Activated naive CD4-positive, alpha-beta T cell treated with anti-CD3 and anti-CD28 coated beads for 36 hours (primary cell): ENCODE data around the gene SYNPO. TPM values are rescaled to one million over a fixed set of nuclear protein-coding genes. Genes with fewer than 3 reads are reported as not detected.

Experiments
- CTCF ChIA-PET: fragments of 350-600 bp; sonication (Branson Sonifier 250); formaldehyde crosslinking; loops from one replicate; lab custom pipeline; 2021; ENCODE audit warnings: antibody characterized with exemption; lab: Charles Lee
- DNase-seq: peaks from one replicate; pipeline ENCODE4 v3.0.0-alpha.2; 2020
- H3K27ac Mint-ChIP-seq: one replicate; pipeline ENCODE4 v1.8.0; 2021; ENCODE audit warnings: mild to moderate bottlenecking, mixed read lengths
- H3K27me3 Mint-ChIP-seq: one replicate; pipeline ENCODE4 v1.8.0; 2021; ENCODE audit warnings: low read depth, mixed read lengths
- H3K36me3 Mint-ChIP-seq: one replicate; pipeline ENCODE4 v1.8.0; 2021; ENCODE audit warnings: low read depth, mixed read lengths
- H3K4me1 Mint-ChIP-seq: one replicate; pipeline ENCODE4 v1.8.0; 2021; ENCODE audit warnings: low read depth, mixed read lengths
- H3K4me3 Mint-ChIP-seq: one replicate; pipeline ENCODE4 v1.8.0; 2021; ENCODE audit warnings: mild to moderate bottlenecking, moderate library complexity, mixed read lengths
- H3K9me3 Mint-ChIP-seq: one replicate; pipeline ENCODE4 v1.8.0; 2021; ENCODE audit warnings: mixed read lengths
- intact Hi-C: fragments of 100-400 bp; cut with micrococcal nuclease; formaldehyde crosslinking; loops from one replicate; pipeline ENCODE4 v1.15.1; 2023
- total RNA-seq, 2 experiments: library from RNA; stranded (reverse); gene quantifications; one replicate each; pipeline ENCODE4 v1.2.3, GENCODE V29; 2021

Gene SYNPO
- total RNA-seq, 2 experiments from 2014 or later: 0.14 to 0.17 TPM

GRCh38 chr5:150671509-150672236, 31.2 kb downstream of the SYNPO start:
- intact Hi-C loops: loop anchor here (2.0 kb wide), 1 partner anchor 63 kb away; no protein-coding TSS in a partner anchor
- CTCF ChIA-PET: interaction anchor here (0.6 to 1.5 kb wide), 6 partner anchors 10 to 493 kb away, joined by 3 to 5 read pairs (median 3); no protein-coding TSS in a partner anchor

GRCh38 chr5:150672237-150672883, 31.9 kb downstream of the SYNPO start:
- peak; percentile 51 for DNase-seq
- H3K4me3 Mint-ChIP-seq: peak overlapping the region; percentile 74
- peaks cover 14% of the 10 kb centered on the region for H3K27me3 Mint-ChIP-seq
- intact Hi-C loops: loop anchor here (2.0 kb wide), 1 partner anchor 62 kb away; no protein-coding TSS in a partner anchor
- no peaks in the 10 kb centered on the region for H3K36me3 Mint-ChIP-seq
- CTCF ChIA-PET: interaction anchor here (0.6 to 1.5 kb wide), 4 partner anchors 32 to 121 kb away, joined by 3 to 5 read pairs (median 3); no protein-coding TSS in a partner anchor
- no peaks in the 10 kb centered on the region for H3K9me3 Mint-ChIP-seq
- H3K4me1 Mint-ChIP-seq: no peaks in the 10 kb centered on the region
- H3K27ac Mint-ChIP-seq: no peak overlapping the region

More at GRCh38 chr5:150671509-150672236, 31.2 kb downstream of the SYNPO start:
- H3K9me3 Mint-ChIP-seq: no peaks in the 10 kb centered on the region
- no peaks in the 10 kb centered on the region for H3K36me3 Mint-ChIP-seq
- H3K27me3 Mint-ChIP-seq: peaks cover 14% of the 10 kb centered on the region
- peak; percentile 23 for DNase-seq
- H3K4me3 Mint-ChIP-seq: peak overlapping the region; percentile 74
- H3K27ac Mint-ChIP-seq: no peak overlapping the region
- no peaks in the 10 kb centered on the region for H3K4me1 Mint-ChIP-seq

- Mint-ChIP-seq H3K9me3 (no peaks in the 10 kb centered on the region), H3K27ac (no peak overlapping the region), H3K4me1 (no peaks in the 10 kb centered on the region), H3K27me3 (peaks cover 14% of the 10 kb centered on the region), H3K4me3 (no peak overlapping the region), H3K36me3 (no peaks in the 10 kb centered on the region)
- intact Hi-C loops: loop anchor here (2.0 kb wide), 1 partner anchor 62 kb away; no protein-coding TSS in a partner anchor
- no peak for DNase-seq
- CTCF ChIA-PET: interaction anchor here (0.6 to 1.5 kb wide), 4 partner anchors 69 to 250 kb away, joined by 3 read pairs; no protein-coding TSS in a partner anchor
Measured at GRCh38 chr5:150672884-150673275, 32.4 kb downstream of the SYNPO start.

GRCh38 chr5:150674341-150674821, 33.9 kb downstream of the SYNPO start:
- intact Hi-C loops: no loop called here
- H3K36me3 Mint-ChIP-seq: no peaks in the 10 kb centered on the region
- H3K9me3 Mint-ChIP-seq: no peaks in the 10 kb centered on the region
- H3K4me1 Mint-ChIP-seq: no peaks in the 10 kb centered on the region
- peaks cover 14% of the 10 kb centered on the region for H3K27me3 Mint-ChIP-seq
- no peak overlapping the region for H3K4me3 Mint-ChIP-seq
- CTCF ChIA-PET: interaction anchor here (0.6 to 1.2 kb wide), 3 partner anchors 17 to 33 kb away, joined by 3 to 4 read pairs (median 3); partner anchors contain the start of gene RBM22
- no peak overlapping the region for H3K27ac Mint-ChIP-seq
- no peak for DNase-seq

- DNase-seq: no peak
- Mint-ChIP-seq H3K36me3 (no peaks in the 10 kb centered on the region), H3K4me3 (no peak overlapping the region), H3K9me3 (no peaks in the 10 kb centered on the region), H3K4me1 (no peaks in the 10 kb centered on the region), H3K27me3 (peaks cover 12% of the 10 kb centered on the region), H3K27ac (no peak overlapping the region)
- intact Hi-C loops: no loop called here
- CTCF ChIA-PET: interaction anchor here (1.1 to 1.2 kb wide), 2 partner anchors 17 to 25 kb away, joined by 3 to 4 read pairs; partner anchors contain the start of gene RBM22
Measured at GRCh38 chr5:150675069-150675468, 34.6 kb downstream of the SYNPO start.

GRCh38 chr5:150676578-150676977, 36.1 kb downstream of the SYNPO start:
- H3K27ac Mint-ChIP-seq: no peak overlapping the region
- H3K36me3 Mint-ChIP-seq: peaks cover 5% of the 10 kb centered on the region
- no peak overlapping the region for H3K4me3 Mint-ChIP-seq
- H3K27me3 Mint-ChIP-seq: no peaks in the 10 kb centered on the region
- no peaks in the 10 kb centered on the region for H3K9me3 Mint-ChIP-seq
- H3K4me1 Mint-ChIP-seq: no peaks in the 10 kb centered on the region
- CTCF ChIA-PET: no interaction called here
- intact Hi-C loops: no loop called here
- DNase-seq: no peak

GRCh38 chr5:150689120-150689519, 48.7 kb downstream of the SYNPO start:
- no peak overlapping the region for H3K4me3 Mint-ChIP-seq
- H3K27ac Mint-ChIP-seq: no peak overlapping the region
- intact Hi-C loops: no loop called here
- no peak for DNase-seq
- no peaks in the 10 kb centered on the region for H3K4me1 Mint-ChIP-seq
- H3K36me3 Mint-ChIP-seq: peaks cover 26% of the 10 kb centered on the region
- no peaks in the 10 kb centered on the region for H3K27me3 Mint-ChIP-seq
- CTCF ChIA-PET: interaction anchor here (1.0 to 5.3 kb wide), 2 partner anchors 12 to 112 kb away, joined by 4 to 15 read pairs; partner anchors contain the start of gene RBM22
- no peaks in the 10 kb centered on the region for H3K9me3 Mint-ChIP-seq

GRCh38 chr5:150690760-150691159, 50.3 kb downstream of the SYNPO start:
- H3K4me1 Mint-ChIP-seq: no peaks in the 10 kb centered on the region
- intact Hi-C loops: no loop called here
- H3K4me3 Mint-ChIP-seq: no peak overlapping the region
- H3K27me3 Mint-ChIP-seq: no peaks in the 10 kb centered on the region
- peaks cover 26% of the 10 kb centered on the region for H3K36me3 Mint-ChIP-seq
- CTCF ChIA-PET: interaction anchor here (5.3 kb wide), 1 partner anchor 10 kb away, joined by 15 read pairs; the partner anchor contains the start of gene RBM22
- no peak overlapping the region for H3K27ac Mint-ChIP-seq
- no peak for DNase-seq
- H3K9me3 Mint-ChIP-seq: no peaks in the 10 kb centered on the region

- Mint-ChIP-seq H3K27ac (no peak overlapping the region), H3K4me3 (no peak overlapping the region), H3K4me1 (no peaks in the 10 kb centered on the region), H3K36me3 (peaks cover 33% of the 10 kb centered on the region), H3K9me3 (no peaks in the 10 kb centered on the region), H3K27me3 (no peaks in the 10 kb centered on the region)
- intact Hi-C loops: no loop called here
- no peak for DNase-seq
- CTCF ChIA-PET: interaction anchor here (5.3 kb wide), 1 partner anchor 9 kb away, joined by 15 read pairs; the partner anchor contains the start of gene RBM22
Measured at GRCh38 chr5:150692276-150692675, 51.8 kb downstream of the SYNPO start.

GRCh38 chr5:150694612-150695011, 54.2 kb downstream of the SYNPO start:
- no peak for DNase-seq
- intact Hi-C loops: no loop called here
- Mint-ChIP-seq H3K4me1 (peaks cover 5% of the 10 kb centered on the region), H3K9me3 (no peaks in the 10 kb centered on the region), H3K4me3 (no peak overlapping the region), H3K27ac (no peak overlapping the region), H3K36me3 (peaks cover 38% of the 10 kb centered on the region), H3K27me3 (no peaks in the 10 kb centered on the region)
- CTCF ChIA-PET: interaction anchor here (0.9 kb wide), 1 partner anchor 152 kb away, joined by 3 read pairs; no protein-coding TSS in a partner anchor

- no peaks in the 10 kb centered on the region for H3K27me3 Mint-ChIP-seq
- CTCF ChIA-PET: interaction anchor here (0.6 to 5.9 kb wide), 31 partner anchors 10 to 492 kb away, joined by 3 to 63 read pairs (median 4); partner anchors contain the start of genes DCTN4, IRGM and SMIM3
- H3K4me3 Mint-ChIP-seq: no peak overlapping the region
- no peaks in the 10 kb centered on the region for H3K9me3 Mint-ChIP-seq
- no peak for DNase-seq
- H3K36me3 Mint-ChIP-seq: peaks cover 21% of the 10 kb centered on the region
- no peak overlapping the region for H3K27ac Mint-ChIP-seq
- H3K4me1 Mint-ChIP-seq: peaks cover 8% of the 10 kb centered on the region
- intact Hi-C loops: loop anchor here (1.0 to 5.0 kb wide), 7 partner anchors 79 to 552 kb away; partner anchors contain the start of genes GM2A and RPS14
Measured at GRCh38 chr5:150700246-150700593, 59.8 kb downstream of the SYNPO start.
